Astrocyte (in vitro differentiated cells and primary cell): ENCODE results near the gene MTHFS.

ENCODE experiments used
- CTCF ChIP-seq: IDR thresholded peaks from 2 replicates; pipeline ENCODE4 v1.5.1; 2011; ENCODE audit warnings: low read depth, mild to moderate bottlenecking, inconsistent platforms, low read length, moderate library complexity; ENCODE audit not compliant: insufficient read depth
- EZH2 ChIP-seq: IDR thresholded peaks from 2 replicates; pipeline ENCODE4 v1.6.1; 2012; ENCODE audit warnings: mild to moderate bottlenecking, low read length, inconsistent platforms; ENCODE audit not compliant: insufficient read depth

DNA sequence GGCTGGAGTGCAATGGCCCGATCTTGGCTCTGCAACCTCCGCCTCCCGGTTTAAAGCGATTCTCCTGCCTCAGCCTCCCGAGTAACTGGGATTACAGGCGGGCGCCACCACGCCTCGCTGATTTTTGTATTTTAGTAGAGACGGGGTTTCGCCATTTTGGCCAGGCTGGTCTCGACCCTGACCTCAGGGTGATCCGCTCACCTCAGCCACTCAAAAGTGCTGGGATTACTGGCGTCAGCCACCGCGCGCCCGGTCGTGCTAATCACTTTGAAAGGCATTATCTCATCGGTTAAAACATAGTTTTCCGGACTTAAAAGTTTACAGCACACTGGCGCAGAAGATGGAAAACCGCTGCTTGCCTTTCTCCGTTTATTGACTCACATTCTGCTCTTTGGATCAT lies 27.6 kb upstream of the MTHFS start:
- no peak for TF ChIP-seq CTCF
- no peak for TF ChIP-seq EZH2
